Anterior cingulate cortex (tissue), 58 donors: ENCODE measurements around the gene CCDC81.

ENCODE experiments used
- DNase-seq, 58 donors: peaks; one replicate each; lab custom pipeline; 2025; lab: John Stamatoyannopoulos, UW

CCDC81 gene

DNA sequence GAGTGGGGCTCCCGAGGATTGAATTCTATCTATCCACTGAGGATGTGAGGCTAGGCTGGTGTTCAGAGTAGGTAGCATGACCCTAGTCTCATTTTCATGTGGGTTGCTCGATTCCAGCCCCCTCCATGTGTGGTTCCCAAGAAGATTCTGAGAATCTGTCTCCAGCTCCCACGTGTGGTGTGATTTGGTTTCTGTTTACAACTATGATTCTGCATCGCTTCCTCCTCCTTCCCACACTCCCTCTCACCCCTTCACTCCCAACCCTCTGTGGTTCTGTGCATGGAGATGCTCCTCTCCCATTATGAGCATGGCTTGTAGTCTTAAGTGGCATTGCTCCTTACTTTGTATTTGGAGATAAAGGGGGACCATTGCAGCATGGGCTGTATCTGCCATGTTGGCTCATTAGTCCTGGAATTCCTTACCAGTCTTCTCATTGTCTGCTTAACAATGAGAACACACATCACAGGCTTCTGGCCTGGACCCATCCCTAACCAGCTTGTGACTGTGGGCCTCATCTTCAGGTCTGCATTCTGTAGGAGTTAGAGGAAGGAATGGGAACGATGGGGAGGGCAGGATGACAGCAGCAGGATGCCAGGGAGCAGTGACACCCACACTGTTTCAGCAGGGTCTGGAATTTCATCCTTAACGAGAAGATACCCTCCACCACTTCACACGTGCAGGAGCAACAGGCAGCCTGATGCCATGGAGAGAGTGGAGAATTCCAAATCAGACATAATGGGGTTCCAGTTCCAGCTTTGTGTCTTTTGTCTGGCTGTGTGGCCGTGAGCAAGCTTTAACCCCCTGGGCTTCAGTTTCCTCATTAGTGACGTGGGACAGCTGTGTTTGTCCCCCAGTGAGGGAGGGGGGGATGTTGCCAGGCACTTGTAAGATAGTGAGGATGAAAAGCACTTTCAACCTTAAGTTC, 86.0 kb downstream of the CCDC81 start:
- DNase-seq: peak in 13 of 58 donors; percentile 8 to 65 (median 31)

GRCh38 chr11:86461892-86462291, 87.2 kb downstream of the CCDC81 start:
- no peak for DNase-seq

GRCh38 chr11:86463120-86463519, 88.4 kb downstream of the CCDC81 start:
- no peak for DNase-seq

DNA sequence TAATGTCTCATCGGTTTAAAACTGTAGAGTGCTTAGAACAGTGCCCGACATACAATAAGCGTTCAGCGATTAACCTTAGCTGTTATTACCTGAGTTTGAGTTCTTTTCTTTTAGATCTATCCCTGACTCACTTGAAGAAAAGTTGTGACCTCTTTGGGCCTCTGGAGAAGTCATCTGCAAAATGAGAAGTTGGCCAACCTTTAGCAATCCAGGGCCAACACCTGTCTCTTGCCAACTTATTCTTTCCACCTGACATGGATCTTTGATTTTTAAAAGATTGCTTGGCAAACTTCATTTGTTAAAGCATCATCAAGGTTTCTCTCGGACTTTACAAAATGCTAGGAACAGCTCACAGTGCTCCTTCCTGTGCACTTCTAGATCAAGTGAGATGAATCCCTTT, 89.3 kb downstream of the CCDC81 start:
- DNase-seq: no peak

DNA sequence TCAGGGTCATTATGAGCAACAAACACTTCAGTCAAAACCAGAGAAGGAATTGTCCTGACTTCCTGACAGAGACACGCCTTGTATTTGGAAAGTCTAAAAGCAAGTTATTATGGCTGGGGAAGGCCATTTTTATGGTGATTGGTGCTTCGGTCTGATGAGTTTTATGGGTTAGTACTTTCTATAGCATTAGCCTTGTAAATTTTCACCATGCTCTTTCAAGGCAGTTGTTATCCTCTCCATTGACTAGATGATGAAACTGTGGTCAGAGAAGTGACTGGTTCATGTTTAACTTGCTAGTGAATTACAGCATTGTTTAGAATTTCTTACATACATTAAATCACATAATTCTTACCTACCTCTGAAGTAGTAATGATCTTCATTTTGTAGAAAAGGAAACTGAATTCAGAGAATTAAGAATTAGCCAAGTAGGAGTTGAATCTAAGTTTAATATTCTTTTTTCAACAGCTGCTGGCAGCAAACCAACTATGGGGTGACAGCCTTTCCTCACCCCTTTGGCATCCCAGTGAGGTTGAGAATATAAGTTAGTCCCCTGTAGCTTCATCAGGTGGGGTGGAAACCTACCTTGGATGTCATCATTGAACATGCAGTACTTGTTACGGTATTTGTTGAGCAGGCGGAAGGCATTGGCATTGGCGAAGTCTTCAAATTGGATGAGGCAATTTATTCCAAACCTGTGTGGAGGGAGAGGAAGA, 90.0 kb downstream of the CCDC81 start:
- DNase-seq: no peak

- DNase-seq: no peak
These were observed 93.5 kb downstream of the CCDC81 start for GRCh38 chr11:86468169-86468568.

DNA sequence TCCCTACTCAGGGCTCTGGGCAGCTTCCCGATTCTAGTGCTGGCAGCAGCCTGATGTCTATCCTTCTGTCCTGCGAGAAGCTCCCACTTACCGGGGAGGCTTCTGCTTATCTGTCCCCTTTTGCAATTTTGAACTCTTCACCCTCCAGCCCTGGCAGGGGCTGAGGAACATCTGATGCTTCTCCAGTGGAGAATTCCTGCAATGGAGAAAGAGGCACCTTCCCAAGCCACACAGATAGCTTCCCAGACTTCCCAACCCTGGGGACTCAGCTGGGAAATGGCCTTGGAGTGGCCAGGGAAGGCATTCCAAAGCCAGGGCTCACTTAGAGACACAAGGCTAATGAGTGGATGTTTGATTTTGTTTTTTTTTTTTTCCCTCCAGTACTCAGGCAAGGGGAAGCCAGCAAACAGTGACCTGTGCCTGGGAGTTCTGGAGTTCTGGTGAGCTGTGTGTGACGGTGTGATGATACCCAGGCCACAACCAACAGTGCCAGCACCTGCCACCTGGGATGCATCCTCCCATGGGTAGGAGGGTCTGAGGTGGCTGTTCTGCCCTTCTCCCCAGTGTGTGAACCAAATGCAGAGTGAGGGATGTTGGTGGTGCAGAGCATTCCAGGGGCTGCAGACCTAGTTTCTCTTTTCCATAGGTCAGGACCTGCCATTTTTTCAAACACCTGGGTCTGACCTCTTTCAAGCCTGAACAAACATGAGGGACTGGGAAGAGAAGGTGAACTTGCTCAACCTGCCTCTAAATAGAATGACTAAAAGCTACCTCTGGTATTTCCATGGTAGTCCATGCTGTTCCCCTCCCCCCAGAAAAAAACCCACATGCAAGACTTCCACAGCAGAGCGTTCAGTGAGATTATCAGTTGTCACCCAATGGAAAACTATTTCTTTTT, 95.1 kb downstream of the CCDC81 start:
- no peak for DNase-seq
